OCI-M2 (cell line): ENCODE data around the gene TSPAN13.
"Not testable (repeated sequence)": the region's sequence is repeated elsewhere in the genome, so short reads cannot be mapped to it uniquely, and the experiment has no call there.

Source experiments
- DNase-seq: peaks from one replicate; lab custom pipeline; 2025; ENCODE audit not compliant: unreplicated experiment; lab: John Stamatoyannopoulos, UW

Gene TSPAN13

DNA sequence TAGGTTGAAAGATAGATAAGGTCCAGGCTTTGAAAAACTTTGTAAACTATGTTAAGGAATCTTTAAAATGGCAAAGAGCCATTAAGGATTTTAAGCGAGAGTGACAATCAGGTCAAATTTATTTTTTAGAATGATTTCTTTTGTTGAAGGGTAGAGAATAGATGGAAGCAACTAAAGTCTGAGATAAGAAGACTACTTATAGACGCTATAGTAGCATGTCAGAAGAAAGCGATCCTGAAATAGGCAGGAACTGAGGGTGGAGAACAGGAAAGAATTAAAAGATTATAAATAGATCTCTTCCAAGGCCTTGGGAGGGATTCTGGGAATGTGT is 13.0 kb upstream of the TSPAN13 start:
- no peak for DNase-seq

DNA sequence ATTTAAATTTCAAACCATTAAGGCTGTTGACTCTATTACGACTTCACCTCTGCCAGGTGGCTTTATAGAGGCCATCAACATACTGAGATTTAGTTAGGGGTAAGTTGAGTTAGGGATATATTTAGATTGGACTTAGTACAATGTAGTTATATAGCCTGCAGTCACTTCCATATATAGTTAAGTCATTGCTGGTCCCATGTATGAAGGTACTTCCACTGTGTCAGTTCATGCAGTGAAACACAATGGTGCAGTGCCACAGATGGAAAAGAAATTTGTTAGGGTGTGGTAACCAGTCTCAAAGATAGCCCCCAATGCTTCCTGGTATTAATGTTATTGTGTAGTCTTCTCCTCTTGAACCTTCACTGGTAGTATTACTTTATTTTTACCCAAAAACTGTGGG is 12.6 kb upstream of the TSPAN13 start:
- no peak for DNase-seq

DNA sequence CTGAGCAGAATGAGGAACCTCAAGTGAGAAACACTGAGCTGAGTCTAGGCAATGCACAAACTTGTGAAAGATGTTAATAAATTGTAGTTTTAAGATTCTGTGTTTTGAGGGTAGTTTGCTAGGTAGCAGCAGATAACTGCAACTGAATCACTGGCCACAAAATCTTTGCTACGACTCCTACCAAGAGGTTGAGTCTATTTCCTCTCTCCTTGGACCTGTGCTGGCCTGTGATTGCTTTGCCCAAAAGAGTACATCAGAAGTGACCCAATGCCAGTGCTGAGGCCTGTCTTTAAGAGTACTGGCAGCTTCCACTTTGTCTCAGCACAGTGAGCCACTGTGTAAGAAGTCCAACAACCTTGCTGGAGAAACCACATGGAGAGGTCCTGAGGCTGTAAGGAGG is 11.9 kb upstream of the TSPAN13 start:
- DNase-seq, result no peak

DNA sequence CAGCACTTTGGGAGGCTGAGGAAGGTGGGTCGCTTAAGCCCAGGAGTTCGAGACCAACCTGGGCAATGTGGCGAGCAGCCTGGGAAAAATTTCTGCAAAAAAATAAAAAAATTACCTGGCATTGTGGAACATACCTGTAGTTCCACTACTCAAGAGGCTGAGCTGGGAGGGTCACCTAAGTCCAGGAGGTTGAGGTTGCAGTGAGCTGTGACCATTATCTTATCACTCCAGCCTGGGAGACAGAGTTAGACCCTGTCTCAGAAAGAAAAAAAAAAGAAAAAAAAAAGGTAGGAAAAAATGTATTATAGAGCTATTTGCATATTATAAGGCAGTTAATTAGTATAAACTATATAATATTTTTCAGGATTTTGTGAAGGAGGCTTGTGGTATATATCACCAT is 11.0 kb upstream of the TSPAN13 start:
- no peak for DNase-seq

DNA sequence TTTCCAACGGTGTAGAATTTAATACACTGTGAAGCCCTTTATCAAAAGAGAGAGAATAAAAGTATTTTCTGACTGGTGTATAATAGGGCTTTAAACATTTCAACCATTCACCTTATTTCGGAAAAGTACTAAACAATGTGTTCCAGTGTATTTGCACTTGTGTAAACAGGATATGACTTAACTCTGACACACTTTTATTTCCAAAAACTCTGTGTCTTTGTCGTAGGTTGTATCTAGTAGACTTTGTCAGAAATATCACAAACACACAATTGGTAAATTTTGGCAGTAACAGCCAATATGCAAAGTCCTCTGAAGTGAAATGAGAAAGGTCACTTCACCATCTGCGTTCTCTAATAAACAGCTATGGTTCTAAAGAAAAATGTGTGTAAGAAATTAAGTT is 10.3 kb upstream of the TSPAN13 start:
- DNase-seq, result no peak

DNA sequence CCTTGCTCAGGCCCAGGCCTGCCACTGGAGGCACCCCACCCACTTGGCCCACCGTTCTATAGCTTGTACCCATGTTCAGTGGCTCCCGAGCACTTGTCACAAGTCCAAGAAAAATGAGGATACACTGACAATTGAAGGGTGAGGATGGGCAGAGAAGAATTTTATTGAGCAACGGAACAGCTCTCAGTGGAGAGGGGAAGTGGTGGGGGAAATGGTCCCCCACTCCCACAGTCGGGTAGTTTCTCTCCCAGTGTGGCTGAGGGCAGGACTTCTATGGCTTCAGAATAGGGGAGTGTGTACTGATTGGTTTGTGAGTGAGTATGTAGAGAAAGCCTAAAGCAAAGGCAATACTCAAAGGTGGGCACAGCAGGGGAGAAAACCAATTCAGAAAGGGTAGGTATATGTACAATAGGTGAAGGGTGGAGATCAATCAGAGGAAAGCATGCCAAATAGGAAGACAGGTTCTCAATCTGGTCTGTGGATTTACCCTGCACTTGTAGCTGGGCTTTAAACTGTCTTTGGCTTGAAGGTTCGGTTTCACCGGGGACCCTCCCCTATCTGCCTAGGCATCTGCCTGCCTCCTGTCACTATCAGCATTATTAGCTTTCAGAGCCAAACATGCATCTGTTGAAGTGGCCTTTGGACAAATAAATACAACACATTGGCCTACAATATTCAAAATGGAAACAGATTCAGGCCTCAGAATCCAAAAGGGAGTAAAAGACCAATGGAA is 8.9 kb upstream of the TSPAN13 start:
- no peak for DNase-seq

DNA sequence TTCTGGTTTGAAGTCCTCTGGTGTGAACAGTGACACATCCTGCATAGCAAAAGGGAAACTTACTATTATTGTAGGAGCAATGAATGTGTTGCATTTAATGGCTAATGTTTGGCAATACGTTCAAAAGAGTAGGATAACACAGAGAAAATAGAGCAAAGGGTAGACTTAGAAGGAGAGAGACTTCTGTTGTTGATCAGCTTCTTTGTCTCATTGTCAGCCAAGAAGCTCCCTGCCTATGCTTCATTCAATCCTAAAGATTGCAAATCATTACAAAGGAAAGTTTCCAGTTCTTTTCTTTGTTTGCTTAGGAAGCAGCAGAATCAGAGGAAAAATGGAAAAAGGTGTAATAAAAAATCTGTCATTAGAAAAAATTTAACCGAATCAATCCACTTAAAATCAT is 7.9 kb upstream of the TSPAN13 start:
- no peak for DNase-seq

DNA sequence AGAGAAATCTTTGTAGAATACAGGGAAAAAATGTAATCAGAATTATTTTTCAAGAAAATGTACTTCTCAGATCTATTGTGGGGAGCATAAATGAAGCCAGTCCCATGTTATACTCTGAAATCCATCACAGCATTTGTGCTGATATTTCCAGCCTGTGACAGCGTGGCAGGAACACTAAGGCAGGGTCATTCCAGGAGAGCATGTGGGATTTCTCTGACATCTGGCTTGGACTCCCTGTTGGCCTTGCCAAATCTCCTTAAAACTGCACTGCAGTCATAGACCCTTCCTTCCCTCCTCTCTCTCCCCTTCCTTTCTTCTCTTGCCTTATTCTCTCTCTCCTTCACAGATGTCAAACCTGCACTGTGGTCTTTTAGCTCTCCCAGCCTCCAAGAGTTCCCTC is 6.5 kb upstream of the TSPAN13 start:
- DNase-seq, result no peak

DNA sequence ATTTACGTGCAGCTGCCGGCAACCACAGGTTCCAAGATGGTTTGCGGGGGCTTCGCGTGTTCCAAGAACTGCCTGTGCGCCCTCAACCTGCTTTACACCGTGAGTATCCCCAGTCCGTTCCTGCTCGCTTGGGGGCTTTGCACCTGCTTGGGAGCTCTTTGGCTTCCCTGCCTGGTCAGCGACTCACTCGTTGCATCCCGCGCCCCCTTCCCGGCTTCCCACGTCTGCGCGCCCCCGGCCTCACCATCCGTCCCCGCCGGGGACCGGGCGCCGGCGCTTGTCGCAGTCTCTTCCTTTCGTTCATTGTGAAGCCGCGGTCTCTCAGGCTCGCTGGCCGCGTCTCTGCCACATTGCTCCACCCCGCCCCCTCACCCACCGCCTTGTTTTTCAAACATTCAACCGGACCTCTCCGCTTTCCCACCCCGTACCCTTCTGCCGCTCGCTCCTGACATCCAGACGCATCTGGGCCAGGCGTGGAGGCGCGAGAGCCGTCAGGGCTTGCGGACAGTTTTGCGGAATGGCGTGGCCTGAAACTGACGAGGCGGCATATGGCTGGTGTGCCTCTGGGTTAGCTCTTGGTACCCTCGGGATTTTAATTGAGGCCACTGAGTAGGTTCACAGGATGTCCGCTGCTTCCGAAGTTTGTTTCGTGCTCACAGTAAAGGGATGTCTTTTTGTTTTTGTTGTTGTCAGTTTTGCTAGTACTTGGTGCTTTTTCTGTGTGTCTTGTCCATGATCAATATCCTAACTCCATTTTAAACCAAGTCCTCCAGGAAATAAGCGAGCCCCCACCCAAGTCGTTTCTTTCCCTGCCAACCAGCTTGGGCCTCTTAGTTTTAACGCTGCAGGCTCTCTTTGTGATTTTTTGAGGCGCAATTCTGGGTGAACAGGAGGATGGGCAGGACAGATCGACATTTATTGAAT is 639 bp downstream of the TSPAN13 start:
- no peak for DNase-seq

DNA sequence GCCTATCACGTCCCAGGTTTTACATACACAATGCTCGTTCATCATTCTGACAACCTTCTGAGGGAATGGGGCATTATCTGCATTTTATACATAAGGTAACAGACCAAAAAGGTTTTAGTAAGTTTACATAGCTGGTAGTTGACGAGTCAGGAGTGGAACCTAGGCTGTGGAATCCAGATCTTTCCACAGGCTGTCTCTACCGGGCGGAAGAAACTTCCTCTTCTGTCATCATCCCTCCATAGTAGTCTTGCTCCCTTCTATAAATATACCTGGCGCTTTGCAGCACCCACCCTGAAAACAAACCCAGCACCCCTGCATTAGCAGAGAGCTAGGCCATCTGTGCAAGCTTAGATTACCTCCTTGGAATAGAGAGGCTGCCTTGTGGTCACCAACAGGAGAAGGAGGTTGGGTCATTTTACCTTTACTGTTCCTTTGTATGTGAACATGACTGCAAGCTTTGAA is 1.3 kb downstream of the TSPAN13 start:
- no peak for DNase-seq

DNA sequence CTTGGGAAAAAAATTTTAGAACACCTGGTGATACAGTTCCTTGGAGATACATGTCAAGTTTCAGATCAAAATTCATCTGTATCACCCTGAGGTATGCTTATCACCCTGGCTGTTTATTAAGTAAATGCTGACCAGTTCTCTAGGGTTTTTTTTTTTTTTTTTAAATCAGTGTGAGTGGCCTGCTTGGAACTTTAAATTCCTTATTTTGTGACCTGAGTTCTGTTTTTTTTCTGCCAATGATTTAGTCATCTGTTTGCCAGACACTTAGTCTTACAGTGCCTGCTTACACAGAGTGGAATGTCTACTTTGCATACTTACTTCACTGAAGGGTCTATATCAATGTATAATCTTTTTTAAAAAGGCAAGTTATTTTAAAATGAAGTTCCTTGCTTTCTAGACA is 1.8 kb downstream of the TSPAN13 start:
- no peak for DNase-seq

DNA sequence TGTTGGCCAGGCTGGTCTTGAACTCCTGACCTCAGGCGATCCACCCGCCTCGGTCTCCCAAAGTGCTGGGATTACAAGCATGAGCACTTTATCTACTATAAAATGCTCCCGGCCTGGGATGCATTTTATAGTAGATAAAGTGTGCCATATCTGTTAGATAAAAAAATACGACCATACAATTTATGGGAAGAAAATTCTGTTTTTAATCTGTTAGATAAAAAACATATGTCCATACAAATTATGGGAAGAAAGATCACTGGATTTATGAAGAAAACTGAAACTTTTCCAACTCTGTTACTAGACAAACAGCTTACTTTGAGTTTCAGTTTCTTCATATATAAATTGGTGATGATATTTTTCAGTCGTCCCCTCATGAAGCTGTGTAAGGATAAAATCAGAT is 4.5 kb downstream of the TSPAN13 start:
- DNase-seq, result no peak

DNA sequence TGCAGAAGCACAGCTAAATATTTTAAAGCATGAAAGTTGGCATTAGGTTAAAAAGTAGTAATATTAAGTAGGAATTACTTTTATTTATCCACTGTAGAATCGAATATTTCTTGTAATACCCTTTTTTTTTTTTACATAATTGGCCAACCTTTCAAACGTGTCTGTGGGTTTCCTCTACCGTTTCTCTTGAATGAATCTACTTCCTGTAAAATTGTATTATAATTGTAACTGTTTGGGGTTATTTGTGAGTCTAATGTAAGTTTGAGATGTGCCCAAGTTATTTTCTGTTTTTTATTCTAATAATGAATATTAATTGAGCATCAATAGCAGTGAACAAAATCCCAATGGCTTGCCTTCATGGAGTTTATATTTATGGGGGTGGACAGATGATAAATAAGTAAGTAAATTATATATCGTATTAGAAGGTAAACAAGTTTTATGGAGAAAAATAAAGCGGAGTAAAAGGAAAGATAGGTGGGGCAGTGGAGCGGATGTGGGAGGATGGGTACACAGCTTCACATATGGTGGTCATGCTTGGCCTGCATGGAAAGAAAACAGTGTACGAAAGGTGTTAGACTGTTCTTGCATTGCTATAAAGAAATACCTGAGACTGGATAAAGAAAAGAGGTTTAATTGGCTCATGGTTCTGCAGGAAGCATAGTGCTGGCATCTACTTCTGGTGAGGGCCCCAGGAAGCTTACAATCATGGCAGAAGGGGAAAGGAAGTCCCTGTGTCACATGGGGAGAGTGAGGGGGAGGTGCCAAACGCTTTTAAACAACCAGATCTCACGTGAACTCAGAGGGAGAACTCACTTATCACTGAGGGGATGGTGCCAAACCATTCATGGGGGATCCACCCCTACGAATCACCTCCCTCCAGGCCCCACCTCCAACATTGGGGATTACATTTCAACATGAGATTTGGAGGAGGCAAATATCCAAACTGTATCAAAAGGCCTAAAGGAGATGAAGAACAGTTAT is 5.4 kb downstream of the TSPAN13 start:
- no peak for DNase-seq

DNA sequence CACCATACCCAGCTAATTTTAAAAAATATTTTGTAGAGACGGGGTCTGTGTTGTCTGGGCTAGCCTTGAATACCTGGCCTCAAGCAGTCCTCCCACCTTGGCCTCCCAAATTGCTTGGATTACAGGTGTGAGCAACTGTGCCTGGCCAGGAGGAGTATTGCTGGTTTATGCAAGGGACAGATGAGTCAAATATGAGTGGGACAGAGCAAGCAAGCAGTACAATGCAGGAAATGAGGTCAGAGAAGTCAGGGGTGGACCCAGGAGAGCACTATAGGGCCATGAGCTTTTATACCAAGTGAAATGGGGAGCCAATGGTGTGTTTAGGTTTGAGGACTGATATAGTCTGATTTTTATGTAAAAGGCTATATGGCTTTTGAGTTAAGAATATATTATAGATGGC is 6.3 kb downstream of the TSPAN13 start:
- no peak for DNase-seq

DNA sequence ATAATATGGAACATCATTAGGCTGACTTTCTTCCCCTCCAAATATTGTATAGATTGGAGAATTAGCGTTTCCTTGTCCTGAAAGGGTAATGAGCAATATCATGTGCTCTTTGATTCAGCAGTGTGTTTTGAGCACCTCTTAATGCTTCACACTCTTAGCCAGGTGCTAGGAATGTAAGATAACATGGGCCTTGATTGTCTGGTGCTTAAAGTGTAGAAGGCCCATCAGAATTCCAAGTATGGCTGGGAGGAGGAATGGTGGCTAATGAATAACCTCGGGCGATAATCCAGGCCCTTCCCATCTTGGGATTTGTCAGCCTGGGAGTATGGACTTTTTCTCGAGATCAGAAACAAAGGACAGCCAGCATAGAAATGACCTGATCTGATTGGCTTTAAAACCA is 8.6 kb downstream of the TSPAN13 start:
- no peak for DNase-seq

DNA sequence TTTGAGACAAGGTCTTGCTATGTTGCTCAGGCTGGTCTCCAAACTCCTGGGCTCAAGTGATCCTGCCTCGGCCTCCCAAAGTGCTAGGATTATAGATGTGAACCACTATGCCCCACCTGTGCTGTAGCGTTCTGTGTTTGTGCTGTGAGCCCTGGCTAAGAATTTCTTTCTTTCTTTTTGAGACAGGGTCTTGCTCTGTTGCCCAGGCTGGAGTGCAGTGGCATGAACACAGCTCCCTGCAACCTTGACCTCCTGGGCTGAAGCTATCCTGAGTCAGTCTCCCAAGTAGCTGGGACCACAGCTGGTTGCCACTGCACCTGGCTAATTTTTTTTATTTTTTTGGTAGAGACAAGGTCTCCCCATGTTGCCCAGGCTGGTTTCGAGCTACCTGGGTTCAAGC is 11.4 kb downstream of the TSPAN13 start:
- DNase-seq, result no peak

DNA sequence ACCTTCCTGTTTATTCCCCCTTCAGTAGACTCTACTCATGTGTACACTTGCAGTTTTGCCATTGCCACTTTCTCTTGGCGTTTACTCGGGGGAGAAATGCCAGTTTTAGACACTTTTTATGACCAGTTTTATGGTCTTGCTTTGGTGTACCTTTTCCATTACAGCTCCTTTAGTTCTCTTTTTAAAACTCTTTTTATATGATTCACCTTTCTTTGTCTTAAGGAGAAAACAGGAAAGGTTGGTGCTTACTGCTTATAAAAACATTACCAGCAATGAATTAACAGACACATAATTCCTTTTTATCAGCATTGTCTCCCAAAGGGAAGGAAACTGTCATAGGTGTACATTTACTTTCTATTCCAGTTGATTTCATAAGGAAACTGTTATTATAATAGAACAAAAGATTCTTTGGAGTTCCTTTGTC is 11.9 kb downstream of the TSPAN13 start:
- no peak for DNase-seq

DNA sequence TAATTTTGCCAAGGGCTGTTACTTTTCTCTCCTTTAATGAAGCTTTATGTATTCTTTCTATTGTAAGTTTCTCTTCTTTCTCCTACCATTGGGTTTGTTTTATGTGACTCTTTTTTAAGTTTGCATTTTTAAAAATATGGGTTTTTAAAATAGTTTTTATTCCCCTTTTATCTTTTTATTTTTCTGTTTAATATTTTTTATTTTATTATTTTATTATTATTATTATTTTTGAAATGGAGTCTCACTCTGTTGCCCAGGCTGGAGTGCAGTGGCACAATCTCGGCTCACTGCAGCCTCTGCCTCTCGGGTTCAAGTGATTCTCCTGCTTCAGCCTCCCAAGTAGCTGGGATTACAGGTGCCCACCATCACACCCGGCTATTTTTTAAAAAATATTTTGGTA is 16.4 kb downstream of the TSPAN13 start:
- DNase-seq, result not testable (repeated sequence)

DNA sequence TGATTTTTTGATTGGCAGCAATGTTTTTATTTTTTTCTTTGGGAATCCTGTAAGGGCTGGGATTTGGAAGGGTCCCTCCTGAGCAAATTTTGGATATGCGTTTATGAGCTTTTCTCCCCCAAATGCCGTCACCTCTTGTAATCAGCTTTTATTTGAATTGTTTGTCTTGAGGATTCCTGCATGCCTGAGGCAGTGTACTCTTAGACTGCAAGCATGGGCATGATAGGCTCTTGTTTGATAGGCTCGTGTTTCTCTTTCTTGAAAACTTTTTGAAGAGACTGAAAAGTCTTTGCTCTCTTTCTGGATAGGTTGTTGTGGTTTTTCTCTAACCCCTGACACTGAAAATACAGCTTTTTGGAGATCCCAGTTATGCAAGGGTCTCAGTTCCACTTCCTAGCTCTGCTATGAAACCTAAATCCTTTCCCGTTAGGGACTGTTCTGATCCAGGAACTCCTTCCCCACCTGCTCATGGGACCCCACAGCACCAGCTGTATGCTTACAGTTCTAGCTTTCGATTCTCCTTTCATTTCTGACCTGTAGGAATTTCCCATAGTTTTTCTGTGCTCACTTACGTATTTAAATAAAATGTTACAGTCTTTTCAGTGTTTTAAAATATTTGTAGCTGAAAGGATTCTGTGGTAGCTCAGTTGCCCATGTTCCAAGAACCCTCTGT is 17.2 kb downstream of the TSPAN13 start:
- DNase-seq, result no peak

DNA sequence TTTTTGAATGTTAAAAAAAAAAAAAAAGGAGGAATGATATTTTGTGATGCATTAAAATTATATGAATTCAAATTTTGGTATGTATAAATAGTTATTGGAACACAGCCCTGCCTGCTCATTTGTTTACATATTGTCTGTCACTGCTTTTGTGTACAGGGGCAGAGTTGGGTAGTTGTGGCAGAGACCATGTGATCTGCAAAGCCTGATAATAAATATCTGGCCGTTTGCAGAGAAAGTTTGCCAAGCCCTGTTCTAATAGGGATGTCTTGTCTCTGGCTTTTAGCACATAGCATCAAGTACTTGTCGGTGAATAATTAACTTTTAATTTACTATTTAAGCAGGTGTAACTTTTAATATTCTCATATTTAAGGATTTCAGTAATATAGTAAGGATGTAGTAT is 19.8 kb downstream of the TSPAN13 start:
- no peak for DNase-seq

DNA sequence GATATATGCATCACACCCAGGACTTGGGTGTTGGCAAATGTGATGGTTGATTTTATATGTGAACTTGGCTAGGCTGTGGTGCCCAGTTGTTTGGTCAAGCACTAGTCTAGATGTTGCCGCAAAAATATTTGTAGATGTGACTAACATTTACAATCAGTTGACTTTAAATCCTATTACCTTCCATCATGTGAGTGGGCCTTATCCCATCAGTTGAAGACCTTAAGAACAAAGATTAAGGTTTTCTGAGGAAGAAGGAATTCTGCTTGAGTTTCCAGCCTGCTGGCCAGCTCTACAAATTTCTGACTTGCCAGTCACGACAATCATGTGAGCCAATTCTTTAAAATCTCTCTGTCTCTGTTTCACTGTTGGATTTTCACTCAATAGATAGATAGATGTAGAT is 20.3 kb downstream of the TSPAN13 start:
- DNase-seq, result no peak
